ENCODE results near the gene EXOC6. TPM values are rescaled to one million over a fixed set of nuclear protein-coding genes. Genes with fewer than 3 reads are reported as not detected.

Gene EXOC6
- total RNA-seq, 2 experiments from 2014 or later: 8.0 to 9.4 TPM

DNA sequence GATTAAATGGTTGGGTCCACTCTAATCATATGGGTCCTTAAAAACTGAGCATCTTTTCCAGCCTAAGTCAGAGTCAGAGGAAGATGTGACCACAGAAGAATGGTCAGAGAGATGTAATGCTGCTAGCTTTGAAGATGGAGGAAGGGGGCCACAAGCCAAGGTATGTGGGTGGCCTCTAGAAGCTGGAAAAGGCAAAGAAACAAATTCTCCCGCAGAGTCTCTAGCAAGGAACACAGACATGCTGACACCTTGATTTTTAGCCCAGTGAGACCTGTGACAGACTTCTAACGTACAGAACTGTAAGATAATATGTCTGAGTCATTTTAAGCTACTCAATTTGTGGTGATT lies 1.5 kb upstream of the EXOC6 start:
- Histone ChIP-seq H3K4me2 (ENCODE audit: low read length) (no peak overlapping the region), H3K27ac (ENCODE audit: low read depth, low read length, poor library complexity, severe bottlenecking) (no peak overlapping the region), H3K79me2 (ENCODE audit: insufficient read depth, low read depth, low read length) (peaks cover 7% of the 10 kb centered on the region; the same call in 1 of the 2 replicates), H3K9me2 (ENCODE audit: insufficient read depth, low read length) (no peaks in the 10 kb centered on the region), H3K9me3 (ENCODE audit: low read length) (no peaks in the 10 kb centered on the region; the same call in 1 of the 2 replicates), H3K4me3 (ENCODE audit: low read depth, low read length, poor library complexity, severe bottlenecking) (no peak overlapping the region), H4K20me1 (ENCODE audit: insufficient read depth, low read length) (no peaks in the 10 kb centered on the region), H3K4me1 (ENCODE audit: insufficient read depth, low read length, poor library complexity, severe bottlenecking) (peaks cover 18% of the 10 kb centered on the region), H2AFZ (ENCODE audit: low read length) (no peak overlapping the region), H3K36me3 (ENCODE audit: insufficient read depth, low read length) (no peaks in the 10 kb centered on the region)
- ChIA-PET CTCF (ENCODE audit: unreplicated experiment) (interaction anchor here (0.5 kb wide), 1 partner anchor 144 kb away, joined by 3 read pairs; no protein-coding TSS in a partner anchor), POLR2A (interaction anchor here (0.9 to 1.6 kb wide), 3 partner anchors 10 to 170 kb away, joined by 3 to 5 read pairs (median 3); no protein-coding TSS in a partner anchor)
- BruUV-seq (replicated peaks): no TSS peak
- intact Hi-C loops (cut with micrococcal nuclease; ENCODE audit: unreplicated experiment): no loop called here
- no peak for DNase-seq (ENCODE audit: low spot score)
- TF ChIP-seq, protein P1, sequence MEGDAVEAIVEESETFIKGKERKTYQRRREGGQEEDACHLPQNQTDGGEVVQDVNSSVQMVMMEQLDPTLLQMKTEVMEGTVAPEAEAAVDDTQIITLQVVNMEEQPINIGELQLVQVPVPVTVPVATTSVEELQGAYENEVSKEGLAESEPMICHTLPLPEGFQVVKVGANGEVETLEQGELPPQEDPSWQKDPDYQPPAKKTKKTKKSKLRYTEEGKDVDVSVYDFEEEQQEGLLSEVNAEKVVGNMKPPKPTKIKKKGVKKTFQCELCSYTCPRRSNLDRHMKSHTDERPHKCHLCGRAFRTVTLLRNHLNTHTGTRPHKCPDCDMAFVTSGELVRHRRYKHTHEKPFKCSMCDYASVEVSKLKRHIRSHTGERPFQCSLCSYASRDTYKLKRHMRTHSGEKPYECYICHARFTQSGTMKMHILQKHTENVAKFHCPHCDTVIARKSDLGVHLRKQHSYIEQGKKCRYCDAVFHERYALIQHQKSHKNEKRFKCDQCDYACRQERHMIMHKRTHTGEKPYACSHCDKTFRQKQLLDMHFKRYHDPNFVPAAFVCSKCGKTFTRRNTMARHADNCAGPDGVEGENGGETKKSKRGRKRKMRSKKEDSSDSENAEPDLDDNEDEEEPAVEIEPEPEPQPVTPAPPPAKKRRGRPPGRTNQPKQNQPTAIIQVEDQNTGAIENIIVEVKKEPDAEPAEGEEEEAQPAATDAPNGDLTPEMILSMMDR (conservative IDR thresholded peaks at IDR 0.05; ENCODE audit: low read length): no peak
- no peak for TF ChIP-seq EZH2phosphoT487 (IDR thresholded peaks at IDR 0.05; ENCODE audit: borderline replicate concordance, low read depth, low read length)

DNA sequence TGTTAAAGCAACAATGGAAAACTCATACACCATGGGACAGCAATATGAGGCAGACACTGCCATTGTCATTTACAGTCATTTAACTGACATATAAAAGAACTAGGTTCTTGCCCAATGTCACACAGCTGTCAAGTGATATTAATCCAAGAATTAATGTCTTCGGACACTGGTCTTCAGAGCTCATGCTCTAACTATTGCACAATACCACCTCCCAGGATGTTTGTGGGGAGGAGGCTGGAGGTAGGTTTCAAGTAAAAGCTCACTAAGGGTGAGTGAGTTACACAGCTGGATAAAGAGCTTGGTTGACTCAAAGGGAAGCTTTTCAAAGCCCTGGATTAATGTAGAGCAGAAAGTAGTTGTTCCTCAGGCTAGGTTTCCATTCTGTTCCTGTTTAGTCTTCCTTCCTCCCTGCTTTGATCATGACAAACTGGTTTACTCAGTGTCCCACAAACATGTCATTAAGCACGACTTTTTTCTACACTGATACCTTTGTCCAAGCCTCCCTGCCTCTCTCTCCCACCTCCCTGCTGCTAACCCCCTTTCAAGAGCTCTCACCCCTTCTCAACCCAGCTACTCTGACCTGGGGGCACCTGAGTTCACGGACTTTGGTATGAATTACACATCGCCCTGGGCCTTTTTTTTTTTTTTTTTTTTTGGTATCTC lies 987 bp upstream of the EXOC6 start:
- intact Hi-C loops (cut with micrococcal nuclease; ENCODE audit: unreplicated experiment): no loop called here
- DNase-seq (ENCODE audit: low spot score): no peak
- Histone ChIP-seq H3K9me3 (ENCODE audit: low read length) (no peaks in the 10 kb centered on the region; the same call in 1 of the 2 replicates), H3K4me1 (ENCODE audit: insufficient read depth, low read length, poor library complexity, severe bottlenecking) (peaks cover 18% of the 10 kb centered on the region), H2AFZ (ENCODE audit: low read length) (peak overlapping the region; percentile 94), H3K4me2 (ENCODE audit: low read length) (peak overlapping the region; percentile 93), H3K27ac (ENCODE audit: low read depth, low read length, poor library complexity, severe bottlenecking) (no peak overlapping the region), H3K4me3 (ENCODE audit: low read depth, low read length, poor library complexity, severe bottlenecking) (peak overlapping the region; percentile 83), H4K20me1 (ENCODE audit: insufficient read depth, low read length) (no peaks in the 10 kb centered on the region), H3K36me3 (ENCODE audit: insufficient read depth, low read length) (no peaks in the 10 kb centered on the region), H3K79me2 (ENCODE audit: insufficient read depth, low read depth, low read length) (peaks cover 7% of the 10 kb centered on the region; the same call in 1 of the 2 replicates), H3K9me2 (ENCODE audit: insufficient read depth, low read length) (no peaks in the 10 kb centered on the region)
- TF ChIP-seq, protein P1 (conservative IDR thresholded peaks at IDR 0.05; ENCODE audit: low read length): no peak
- TF ChIP-seq EZH2phosphoT487 (IDR thresholded peaks at IDR 0.05; ENCODE audit: borderline replicate concordance, low read depth, low read length): no peak
- ChIA-PET POLR2A (interaction anchor here (0.8 to 1.7 kb wide), 5 partner anchors 10 to 171 kb away, joined by 3 to 5 read pairs (median 4); no protein-coding TSS in a partner anchor), CTCF (ENCODE audit: unreplicated experiment) (interaction anchor here (0.5 to 1.1 kb wide), 3 partner anchors 11 to 145 kb away, joined by 3 to 8 read pairs (median 3); no protein-coding TSS in a partner anchor)
- no TSS peak for BruUV-seq (replicated peaks)
